Kidney (tissue), 14 donors: ENCODE results near the gene CD8A. TPM values are rescaled to one million over a fixed set of nuclear protein-coding genes. Genes with fewer than 3 reads are reported as not detected.

Experiments
- DNase-seq, 5 donors: peaks; one replicate each; pipeline ENCODE4 v3.0.0-alpha.2; 2013 to 2020
- FAIRE-seq: peaks from 2 replicates; lab custom pipeline; 2012; peaks lifted over from hg19 to GRCh38; lab: Jason Lieb, UNC
- H3K27ac ChIP-seq, 2 donors: one replicate each; pipeline ENCODE4 v1.7.0; 2013; ENCODE audit warnings: low read depth in 2 of 2, low read length in 2 of 2, inconsistent platforms in 1 of 2
- H3K27me3 ChIP-seq: one replicate; pipeline ENCODE4 v1.7.1; 2013; ENCODE audit warnings: low read length, inconsistent platforms; ENCODE audit not compliant: control insufficient read depth, insufficient read depth
- H3K36me3 ChIP-seq, 3 donors: one replicate each; pipeline versions ENCODE4 v1.7.0 to v1.7.1; 2013; ENCODE audit warnings: low read length in 3 of 3, control low read depth in 1 of 3, inconsistent platforms in 1 of 3; ENCODE audit not compliant: insufficient read depth in 3 of 3, control insufficient read depth in 2 of 3
- H3K4me1 ChIP-seq, 3 donors: one replicate each; pipeline versions ENCODE4 v1.7.0 to v1.7.1; 2013; ENCODE audit warnings: low read length in 3 of 3, inconsistent platforms in 1 of 3, low read depth in 1 of 3; ENCODE audit not compliant: control insufficient read depth in 2 of 3, insufficient read depth in 2 of 3
- H3K4me3 ChIP-seq, 3 donors: one replicate each; pipeline versions ENCODE4 v1.7.0 to v1.8.1; 2013; ENCODE audit warnings: low read length in 3 of 3, control low read depth in 1 of 3, inconsistent platforms in 1 of 3
- H3K9ac ChIP-seq, 3 donors: one replicate each; pipeline versions ENCODE4 v1.7.0 to v1.7.1; 2013; ENCODE audit warnings: low read length in 3 of 3, control low read depth in 1 of 3, inconsistent platforms in 1 of 3
- H3K9me3 ChIP-seq, 3 donors: one replicate each; pipeline versions ENCODE4 v1.7.0 to v1.7.1; 2013; ENCODE audit warnings: low read length in 3 of 3, control low read depth in 1 of 3, inconsistent platforms in 1 of 3; ENCODE audit not compliant: control insufficient read depth in 2 of 3, insufficient read depth in 1 of 3
- CTCF ChIP-seq: IDR thresholded peaks from 3 replicates; pipeline ENCODE4 v1.5.1; 2012; ENCODE audit warnings: mild to moderate bottlenecking, moderate library complexity, borderline replicate concordance; ENCODE audit not compliant: insufficient read depth; ENCODE audit errors: extremely low read depth
- intact Hi-C: fragments of 100-400 bp; cut with DNase I; formaldehyde crosslinking; loops from one replicate; pipeline ENCODE4 v1.11.1; 2022
- polyA plus RNA-seq: library from polyadenylated mRNA; stranded (reverse); fragments of 350-450 nt; fragmentation: Illumina TruSeq; extraction: RNeasy Lipid Tissue Mini Kit (QIAGEN cat#74804); gene quantifications from one replicate; pipeline ENCODE4 v1.2.3, GENCODE V29; 2014; ENCODE audit warnings: low read depth, low replicate concordance; ENCODE audit not compliant: insufficient read depth
- total RNA-seq: library from RNA; stranded (reverse); fragmentation: NEBNext Ultra II Directional; extraction: Animal tissue kit (Norgen Biotek cat#: 25700); gene quantifications from one replicate; pipeline ENCODE4 v1.2.1, GENCODE V29; 2021
- donor health status: control.
- donor health status: control.
- donor health status: control.
- donor health status: control.
- donor health status: control.
- donor health status: DM: yes; HTN: yes; CAD: no.
- donor health status: Normal renal cell carcinoma (clear cell type).

The CD8A gene
- total and polyA plus RNA-seq, 2 donors from 2014 or later, result 0.65 to 5.9 TPM

- no peak for FAIRE-seq
- Histone ChIP-seq H3K9me3 (no peaks in the 10 kb centered on the region), H3K4me1 (no peaks in the 10 kb centered on the region), H3K27ac (no peak overlapping the region), H3K27me3 (no peaks in the 10 kb centered on the region), H3K36me3 (peaks cover 0 to 37% (median 29%) of the 10 kb centered on the region in 3 donors), H3K9ac (no peak overlapping the region), H3K4me3 (no peak overlapping the region)
- intact Hi-C loops, result no loop called here
- peak in 3 of 5 donors; percentile 15 to 55 (median 23) for DNase-seq
- no peak for TF ChIP-seq CTCF
Observed at GRCh38 chr2:86772611-86773010, 18.1 kb downstream of the CD8A start.

- no peak for DNase-seq
- Histone ChIP-seq H3K27ac (no peak overlapping the region), H3K9ac (no peak overlapping the region), H3K9me3 (no peaks in the 10 kb centered on the region), H3K36me3 (peaks cover 0 to 42% (median 33%) of the 10 kb centered on the region in 3 donors), H3K4me3 (no peak overlapping the region), H3K4me1 (no peaks in the 10 kb centered on the region), H3K27me3 (no peaks in the 10 kb centered on the region)
- intact Hi-C loops, result no loop called here
- FAIRE-seq, result no peak
- TF ChIP-seq CTCF, result no peak
Observed at GRCh38 chr2:86770816-86771301, 19.9 kb downstream of the CD8A start.

GRCh38 chr2:86769838-86770237 is 20.9 kb downstream of the CD8A start:
- no peak overlapping the region for H3K4me3 ChIP-seq
- no peak for DNase-seq
- FAIRE-seq, result no peak
- no peak overlapping the region for H3K27ac ChIP-seq
- intact Hi-C loops, result no loop called here
- peaks cover 0 to 40% (median 36%) of the 10 kb centered on the region in 3 donors for H3K36me3 ChIP-seq
- H3K9ac ChIP-seq, result no peak overlapping the region
- no peak for TF ChIP-seq CTCF
- no peaks in the 10 kb centered on the region for H3K9me3 ChIP-seq
- H3K4me1 ChIP-seq, result no peaks in the 10 kb centered on the region
- no peaks in the 10 kb centered on the region for H3K27me3 ChIP-seq
